HepG2 (cell line): Measurements from ENCODE around the gene DCUN1D2. TPM values are rescaled to one million over a fixed set of nuclear protein-coding genes. Genes with fewer than 3 reads are reported as not detected.

Source experiments
- BHLHE40 ChIP-seq: IDR thresholded peaks from 2 replicates; pipeline ENCODE4 v1.6.1; 2011; ENCODE audit warnings: low read length, improper control_type of control experiment
- GLI4 ChIP-seq: sonication (generic); formaldehyde crosslinking; IDR thresholded peaks from 2 replicates; pipeline ENCODE4 v1.5.1; 2020; ENCODE audit warnings: missing genetic modification reagents, mild to moderate bottlenecking, moderate library complexity, borderline replicate concordance
- HNRNPLL ChIP-seq: fragments of 200-400 bp; formaldehyde crosslinking; IDR thresholded peaks from 2 replicates; pipeline ENCODE4 v1.6.1; 2017; ENCODE audit warnings: mild to moderate bottlenecking, low read depth, low read length; ENCODE audit not compliant: poor library complexity, severe bottlenecking
- KDM2A ChIP-seq: sonication (generic); formaldehyde crosslinking; IDR thresholded peaks from 2 replicates; pipeline ENCODE4 v1.4.0; 2020; ENCODE audit warnings: low read depth, missing genetic modification reagents, borderline replicate concordance
- MYC ChIP-seq: sonication (generic); formaldehyde crosslinking; IDR thresholded peaks from 2 replicates; pipeline ENCODE4 v1.9.0; 2021; ENCODE audit warnings: missing genetic modification reagents, borderline replicate concordance
- NR2F6 ChIP-seq, 2 experiments: IDR thresholded peaks; 2 replicates each; pipeline ENCODE4 v1.6.1; 2016; ENCODE audit warnings: antibody characterized with exemption in 1 of 2, mild to moderate bottlenecking in 1 of 2
- PHF8 ChIP-seq: sonication (generic); formaldehyde crosslinking; IDR thresholded peaks from 2 replicates; pipeline ENCODE4 v1.5.0; 2020; ENCODE audit warnings: missing genetic modification reagents
- SALL1 ChIP-seq: sonication (generic); formaldehyde crosslinking; IDR thresholded peaks from 2 replicates; pipeline ENCODE4 v1.8.0; 2022; ENCODE audit warnings: mild to moderate bottlenecking, missing genetic modification reagents
- SMC3 ChIP-seq: IDR thresholded peaks from 2 replicates; pipeline ENCODE4 v1.6.1; 2011; ENCODE audit warnings: low read length, improper control_type of control experiment
- ZFY ChIP-seq: sonication (generic); formaldehyde crosslinking; IDR thresholded peaks from 2 replicates; pipeline ENCODE4 v1.4.0; 2020; ENCODE audit warnings: missing genetic modification reagents
- ZNF292 ChIP-seq: sonication (generic); formaldehyde crosslinking; IDR thresholded peaks from 2 replicates; pipeline ENCODE4 v1.8.1; 2022; ENCODE audit warnings: mild to moderate bottlenecking, low read depth, missing genetic modification reagents, borderline replicate concordance
- ZNF737 ChIP-seq: sonication (generic); formaldehyde crosslinking; IDR thresholded peaks from 2 replicates; pipeline ENCODE4 v1.5.0; 2020; ENCODE audit warnings: missing genetic modification reagents, mild to moderate bottlenecking, borderline replicate concordance
- polyA plus RNA-seq, 8 experiments: library from polyadenylated mRNA; depleted of rRNA in 3 of 8; stranded (reverse) in 7 of 8; unstranded in 1 of 8; fragments of >200 nt; fragmentation: Illumina TruSeq in 4 of 8; extraction: Trizol in 4 of 8; gene quantifications; 2 replicates each; pipeline versions ENCODE4 v1.2.1 to v1.2.3, GENCODE V29; 2011 to 2016; ENCODE audit warnings: low read depth in 4 of 8, missing spikeins in 1 of 8, mixed read lengths in 1 of 8; ENCODE audit not compliant: insufficient read depth in 1 of 8
- total RNA-seq, 5 experiments: library from RNA; depleted of rRNA; stranded (reverse); fragments of >200 nt; fragmentation: Illumina TruSeq; extraction: Trizol; gene quantifications; 2 replicates each; pipeline ENCODE4 v1.2.3, GENCODE V29; 2016; ENCODE audit warnings: low read depth in 1 of 5
- TF ChIP-seq, protein P1 (sequence below): sonication (generic); formaldehyde crosslinking; IDR thresholded peaks from 2 replicates; pipeline ENCODE4 v1.4.0; 2020; ENCODE audit warnings: missing genetic modification reagents
- TF ChIP-seq, protein P2 (sequence below): sonication (generic); formaldehyde crosslinking; IDR thresholded peaks from 2 replicates; pipeline ENCODE4 v1.8.0; 2022; ENCODE audit warnings: missing genetic modification reagents, mild to moderate bottlenecking, borderline replicate concordance
- TF ChIP-seq, protein P3 (sequence below): sonication (generic); formaldehyde crosslinking; IDR thresholded peaks from 2 replicates; pipeline ENCODE4 v1.5.1; 2020; ENCODE audit warnings: mild to moderate bottlenecking, missing genetic modification reagents, moderate library complexity
- TF ChIP-seq, protein P4 (sequence below): sonication (generic); formaldehyde crosslinking; IDR thresholded peaks from 2 replicates; pipeline ENCODE4 v1.4.0; 2020; ENCODE audit warnings: mild to moderate bottlenecking, missing genetic modification reagents
- TF ChIP-seq, protein P5 (sequence below): IDR thresholded peaks from 2 replicates; pipeline ENCODE4 v1.6.1; 2012; ENCODE audit warnings: inconsistent platforms
- TF ChIP-seq, protein P6 (sequence below): IDR thresholded peaks from 2 replicates; pipeline ENCODE4 v1.6.1; 2018; ENCODE audit warnings: missing genetic modification reagents, mild to moderate bottlenecking, missing compliant biosample characterization

Gene DCUN1D2
- total and polyA plus RNA-seq, 2 of the 13 experiments (the other 11 are each of a cell fraction or from before 2014, with no cell fraction given) = 9.1 to 9.6 TPM

DNA sequence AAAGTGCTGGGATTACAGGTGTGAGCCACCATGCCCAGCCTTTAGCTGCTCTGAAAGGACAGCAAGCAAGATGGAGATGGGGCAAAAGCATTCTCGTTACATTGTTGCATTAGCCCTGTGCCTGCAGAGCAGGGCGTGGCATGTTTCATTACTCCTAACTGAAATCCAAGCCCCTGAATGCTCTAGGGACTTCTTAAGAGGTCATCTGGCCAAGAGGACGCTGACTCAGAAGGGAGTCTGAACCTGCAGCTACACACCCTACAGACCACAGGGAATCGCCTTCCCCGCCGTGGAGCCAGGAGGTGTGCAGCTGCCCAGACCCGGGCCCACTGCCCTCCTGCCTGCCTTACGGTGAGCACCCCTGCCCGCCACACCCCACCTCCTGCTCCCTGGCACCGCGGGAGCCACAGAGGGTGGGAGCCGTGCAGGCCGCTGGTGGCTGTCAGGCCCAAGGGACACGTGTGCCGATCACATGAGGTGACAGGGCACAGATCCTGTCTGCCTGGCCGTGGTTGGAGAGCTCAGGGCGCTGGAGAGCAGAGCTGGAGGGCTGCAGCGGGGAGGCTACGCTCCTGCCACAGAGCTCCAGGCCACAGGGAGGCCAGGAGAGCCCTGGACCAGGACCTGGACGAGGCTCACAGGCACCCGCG, 64.4 kb downstream of the DCUN1D2 start (continued):
- TF ChIP-seq, protein P1, sequence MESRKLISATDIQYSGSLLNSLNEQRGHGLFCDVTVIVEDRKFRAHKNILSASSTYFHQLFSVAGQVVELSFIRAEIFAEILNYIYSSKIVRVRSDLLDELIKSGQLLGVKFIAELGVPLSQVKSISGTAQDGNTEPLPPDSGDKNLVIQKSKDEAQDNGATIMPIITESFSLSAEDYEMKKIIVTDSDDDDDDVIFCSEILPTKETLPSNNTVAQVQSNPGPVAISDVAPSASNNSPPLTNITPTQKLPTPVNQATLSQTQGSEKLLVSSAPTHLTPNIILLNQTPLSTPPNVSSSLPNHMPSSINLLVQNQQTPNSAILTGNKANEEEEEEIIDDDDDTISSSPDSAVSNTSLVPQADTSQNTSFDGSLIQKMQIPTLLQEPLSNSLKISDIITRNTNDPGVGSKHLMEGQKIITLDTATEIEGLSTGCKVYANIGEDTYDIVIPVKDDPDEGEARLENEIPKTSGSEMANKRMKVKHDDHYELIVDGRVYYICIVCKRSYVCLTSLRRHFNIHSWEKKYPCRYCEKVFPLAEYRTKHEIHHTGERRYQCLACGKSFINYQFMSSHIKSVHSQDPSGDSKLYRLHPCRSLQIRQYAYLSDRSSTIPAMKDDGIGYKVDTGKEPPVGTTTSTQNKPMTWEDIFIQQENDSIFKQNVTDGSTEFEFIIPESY (CRISPR knock-in tag) = 0 out of 2 replicates have a peak, but pooled peaks have one; percentile 36
- TF ChIP-seq, protein P2, sequence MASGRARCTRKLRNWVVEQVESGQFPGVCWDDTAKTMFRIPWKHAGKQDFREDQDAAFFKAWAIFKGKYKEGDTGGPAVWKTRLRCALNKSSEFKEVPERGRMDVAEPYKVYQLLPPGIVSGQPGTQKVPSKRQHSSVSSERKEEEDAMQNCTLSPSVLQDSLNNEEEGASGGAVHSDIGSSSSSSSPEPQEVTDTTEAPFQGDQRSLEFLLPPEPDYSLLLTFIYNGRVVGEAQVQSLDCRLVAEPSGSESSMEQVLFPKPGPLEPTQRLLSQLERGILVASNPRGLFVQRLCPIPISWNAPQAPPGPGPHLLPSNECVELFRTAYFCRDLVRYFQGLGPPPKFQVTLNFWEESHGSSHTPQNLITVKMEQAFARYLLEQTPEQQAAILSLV (CRISPR knock-in tag) = no peak
- peak; percentile 15; the same call in 1 of the 2 replicates for TF ChIP-seq SALL1 (CRISPR knock-in tag)
- TF ChIP-seq, protein P3, sequence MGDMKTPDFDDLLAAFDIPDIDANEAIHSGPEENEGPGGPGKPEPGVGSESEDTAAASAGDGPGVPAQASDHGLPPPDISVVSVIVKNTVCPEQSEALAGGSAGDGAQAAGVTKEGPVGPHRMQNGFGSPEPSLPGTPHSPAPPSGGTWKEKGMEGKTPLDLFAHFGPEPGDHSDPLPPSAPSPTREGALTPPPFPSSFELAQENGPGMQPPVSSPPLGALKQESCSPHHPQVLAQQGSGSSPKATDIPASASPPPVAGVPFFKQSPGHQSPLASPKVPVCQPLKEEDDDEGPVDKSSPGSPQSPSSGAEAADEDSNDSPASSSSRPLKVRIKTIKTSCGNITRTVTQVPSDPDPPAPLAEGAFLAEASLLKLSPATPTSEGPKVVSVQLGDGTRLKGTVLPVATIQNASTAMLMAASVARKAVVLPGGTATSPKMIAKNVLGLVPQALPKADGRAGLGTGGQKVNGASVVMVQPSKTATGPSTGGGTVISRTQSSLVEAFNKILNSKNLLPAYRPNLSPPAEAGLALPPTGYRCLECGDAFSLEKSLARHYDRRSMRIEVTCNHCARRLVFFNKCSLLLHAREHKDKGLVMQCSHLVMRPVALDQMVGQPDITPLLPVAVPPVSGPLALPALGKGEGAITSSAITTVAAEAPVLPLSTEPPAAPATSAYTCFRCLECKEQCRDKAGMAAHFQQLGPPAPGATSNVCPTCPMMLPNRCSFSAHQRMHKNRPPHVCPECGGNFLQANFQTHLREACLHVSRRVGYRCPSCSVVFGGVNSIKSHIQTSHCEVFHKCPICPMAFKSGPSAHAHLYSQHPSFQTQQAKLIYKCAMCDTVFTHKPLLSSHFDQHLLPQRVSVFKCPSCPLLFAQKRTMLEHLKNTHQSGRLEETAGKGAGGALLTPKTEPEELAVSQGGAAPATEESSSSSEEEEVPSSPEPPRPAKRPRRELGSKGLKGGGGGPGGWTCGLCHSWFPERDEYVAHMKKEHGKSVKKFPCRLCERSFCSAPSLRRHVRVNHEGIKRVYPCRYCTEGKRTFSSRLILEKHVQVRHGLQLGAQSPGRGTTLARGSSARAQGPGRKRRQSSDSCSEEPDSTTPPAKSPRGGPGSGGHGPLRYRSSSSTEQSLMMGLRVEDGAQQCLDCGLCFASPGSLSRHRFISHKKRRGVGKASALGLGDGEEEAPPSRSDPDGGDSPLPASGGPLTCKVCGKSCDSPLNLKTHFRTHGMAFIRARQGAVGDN (CRISPR knock-in tag) = peak; percentile 78
- no peak for TF ChIP-seq NR2F6 (IDR thresholded peaks at IDR 0.05)
- no peak for TF ChIP-seq NR2F6 (CRISPR knock-in tag; IDR thresholded peaks at IDR 0.05)
- TF ChIP-seq PHF8 = 0 out of 2 replicates have a peak, but pooled peaks have one; percentile 34
- TF ChIP-seq, protein P4, sequence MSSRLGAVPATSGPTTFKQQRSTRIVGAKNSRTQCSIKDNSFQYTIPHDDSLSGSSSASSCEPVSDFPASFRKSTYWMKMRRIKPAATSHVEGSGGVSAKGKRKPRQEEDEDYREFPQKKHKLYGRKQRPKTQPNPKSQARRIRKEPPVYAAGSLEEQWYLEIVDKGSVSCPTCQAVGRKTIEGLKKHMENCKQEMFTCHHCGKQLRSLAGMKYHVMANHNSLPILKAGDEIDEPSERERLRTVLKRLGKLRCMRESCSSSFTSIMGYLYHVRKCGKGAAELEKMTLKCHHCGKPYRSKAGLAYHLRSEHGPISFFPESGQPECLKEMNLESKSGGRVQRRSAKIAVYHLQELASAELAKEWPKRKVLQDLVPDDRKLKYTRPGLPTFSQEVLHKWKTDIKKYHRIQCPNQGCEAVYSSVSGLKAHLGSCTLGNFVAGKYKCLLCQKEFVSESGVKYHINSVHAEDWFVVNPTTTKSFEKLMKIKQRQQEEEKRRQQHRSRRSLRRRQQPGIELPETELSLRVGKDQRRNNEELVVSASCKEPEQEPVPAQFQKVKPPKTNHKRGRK (CRISPR knock-in tag) = no peak
- peak; percentile 38; the same call in 1 of the 2 replicates for TF ChIP-seq MYC (CRISPR knock-in tag)
- TF ChIP-seq, protein P5, sequence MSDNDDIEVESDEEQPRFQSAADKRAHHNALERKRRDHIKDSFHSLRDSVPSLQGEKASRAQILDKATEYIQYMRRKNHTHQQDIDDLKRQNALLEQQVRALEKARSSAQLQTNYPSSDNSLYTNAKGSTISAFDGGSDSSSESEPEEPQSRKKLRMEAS = peak; percentile 47; the same call in 1 of the 2 replicates
- peak; percentile 15; the same call in 1 of the 2 replicates for TF ChIP-seq BHLHE40
- TF ChIP-seq SMC3 = no peak
- peak; percentile 19 for TF ChIP-seq HNRNPLL
- peak; percentile 41; the same call in 1 of the 2 replicates for TF ChIP-seq ZFY
- TF ChIP-seq, protein P6, sequence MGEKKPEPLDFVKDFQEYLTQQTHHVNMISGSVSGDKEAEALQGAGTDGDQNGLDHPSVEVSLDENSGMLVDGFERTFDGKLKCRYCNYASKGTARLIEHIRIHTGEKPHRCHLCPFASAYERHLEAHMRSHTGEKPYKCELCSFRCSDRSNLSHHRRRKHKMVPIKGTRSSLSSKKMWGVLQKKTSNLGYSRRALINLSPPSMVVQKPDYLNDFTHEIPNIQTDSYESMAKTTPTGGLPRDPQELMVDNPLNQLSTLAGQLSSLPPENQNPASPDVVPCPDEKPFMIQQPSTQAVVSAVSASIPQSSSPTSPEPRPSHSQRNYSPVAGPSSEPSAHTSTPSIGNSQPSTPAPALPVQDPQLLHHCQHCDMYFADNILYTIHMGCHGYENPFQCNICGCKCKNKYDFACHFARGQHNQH (CRISPR knock-in tag) = no peak
- peak; percentile 21; the same call in 1 of the 2 replicates for TF ChIP-seq KDM2A (CRISPR knock-in tag)
- no peak for TF ChIP-seq GLI4 (CRISPR knock-in tag)
- no peak for TF ChIP-seq ZNF737 (CRISPR knock-in tag)
- TF ChIP-seq ZNF292 (CRISPR knock-in tag) = no peak
